Naive thymus-derived CD4-positive, alpha-beta T cell (primary cell): Measurements from ENCODE around the gene PCBP1. TPM values are rescaled to one million over a fixed set of nuclear protein-coding genes. Genes with fewer than 3 reads are reported as not detected.

Experiments
- ATAC-seq: fragments of 150-1000 bp; cut with Tn5 transposase; 2 replicates; pipeline ENCODE4 v1.10.0; 2021; ENCODE audit warnings: mild to moderate bottlenecking, moderate library complexity
- CTCF ChIA-PET: fragments of 350-600 bp; sonication (Branson Sonifier 250); formaldehyde crosslinking; loops from one replicate; lab custom pipeline; 2021; ENCODE audit warnings: antibody characterized with exemption; lab: Charles Lee
- POLR2A ChIA-PET: fragments of 350-600 bp; sonication (Branson Sonifier 250); formaldehyde crosslinking; loops from one replicate; lab custom pipeline; 2021; ENCODE audit warnings: antibody characterized with exemption, inconsistent platforms; lab: Charles Lee
- DNase-seq, 9 donors: peaks; one replicate each; pipeline versions ENCODE4 v3.0.0 to v3.0.0-alpha.2; 2020 to 2022; ENCODE audit warnings: mixed read lengths in 1 of 9
- H3K27ac ChIP-seq: one replicate; pipeline ENCODE4 v1.7.0; 2013; ENCODE audit warnings: mild to moderate bottlenecking, low read depth, low read length, moderate library complexity
- H3K27me3 ChIP-seq, 2 donors: one replicate each; pipeline ENCODE4 v1.7.0; 2013; ENCODE audit warnings: low read length in 2 of 2, mild to moderate bottlenecking in 2 of 2, moderate library complexity in 2 of 2; ENCODE audit not compliant: control insufficient read depth in 2 of 2, insufficient read depth in 2 of 2
- H3K36me3 ChIP-seq, 3 experiments: 1 replicate in 2 of 3; 2 replicates in 1 of 3; pipeline ENCODE4 v1.7.0; 2013; ENCODE audit warnings: low read length in 3 of 3, mild to moderate bottlenecking in 3 of 3, moderate library complexity in 1 of 3; ENCODE audit not compliant: insufficient read depth in 3 of 3, control insufficient read depth in 2 of 3
- H3K4me1 ChIP-seq, 2 donors: one replicate each; pipeline ENCODE4 v1.7.0; 2013; ENCODE audit warnings: low read length in 2 of 2, mild to moderate bottlenecking in 2 of 2, moderate library complexity in 1 of 2; ENCODE audit not compliant: control insufficient read depth in 2 of 2, insufficient read depth in 2 of 2
- H3K4me3 ChIP-seq: 2 replicates; pipeline ENCODE4 v1.7.0; 2013; ENCODE audit warnings: mild to moderate bottlenecking, low read length
- H3K9me3 ChIP-seq, 3 experiments: 1 replicate in 2 of 3; 2 replicates in 1 of 3; pipeline ENCODE4 v1.7.0; 2013; ENCODE audit warnings: low read length in 3 of 3; ENCODE audit not compliant: control insufficient read depth in 2 of 3
- H3K27ac Mint-ChIP-seq, 9 donors: one replicate each; pipeline ENCODE4 v1.8.0; 2020 to 2022; ENCODE audit warnings: mixed read lengths in 9 of 9, mild to moderate bottlenecking in 8 of 9, moderate library complexity in 5 of 9, inconsistent platforms in 2 of 9
- H3K27me3 Mint-ChIP-seq, 5 donors: one replicate each; pipeline ENCODE4 v1.8.0; 2021 to 2022; ENCODE audit warnings: mixed read lengths in 5 of 5, mild to moderate bottlenecking in 1 of 5
- H3K36me3 Mint-ChIP-seq, 5 donors: one replicate each; pipeline ENCODE4 v1.8.0; 2020 to 2022; ENCODE audit warnings: mixed read lengths in 5 of 5, mild to moderate bottlenecking in 3 of 5, inconsistent platforms in 1 of 5
- H3K4me1 Mint-ChIP-seq, 7 donors: one replicate each; pipeline ENCODE4 v1.8.0; 2020 to 2022; ENCODE audit warnings: mixed read lengths in 7 of 7, mild to moderate bottlenecking in 3 of 7, inconsistent platforms in 1 of 7
- H3K4me3 Mint-ChIP-seq, 10 donors: one replicate each; pipeline ENCODE4 v1.8.0; 2020 to 2022; ENCODE audit warnings: mild to moderate bottlenecking in 10 of 10, mixed read lengths in 10 of 10, moderate library complexity in 6 of 10, inconsistent platforms in 2 of 10
- H3K9me3 Mint-ChIP-seq, 11 donors: one replicate each; pipeline ENCODE4 v1.8.0; 2020 to 2022; ENCODE audit warnings: mixed read lengths in 11 of 11, mild to moderate bottlenecking in 4 of 11, inconsistent platforms in 1 of 11, moderate library complexity in 1 of 11
- intact Hi-C, 2 donors: fragments of 100-400 bp; cut with micrococcal nuclease; formaldehyde crosslinking; loops; one replicate each; pipeline ENCODE4 v1.15.1; 2023
- polyA plus RNA-seq, 2 donors: library from polyadenylated mRNA; unstranded; fragments of 300-500 nt; fragmentation: Illumina TruSeq; gene quantifications; one replicate each; pipeline ENCODE4 v1.2.3, GENCODE V29; 2021
- total RNA-seq, 6 experiments: library from RNA in 5 of 6; stranded (reverse) in 5 of 6; gene quantifications; 1 replicate in 5 of 6; 2 replicates in 1 of 6; pipeline ENCODE4 v1.2.3 and lab custom pipeline; 2021 to 2026

The PCBP1 gene
- total and polyA plus RNA-seq, 7 experiments from 2014 or later = 178 to 487 (median 353) TPM

DNA sequence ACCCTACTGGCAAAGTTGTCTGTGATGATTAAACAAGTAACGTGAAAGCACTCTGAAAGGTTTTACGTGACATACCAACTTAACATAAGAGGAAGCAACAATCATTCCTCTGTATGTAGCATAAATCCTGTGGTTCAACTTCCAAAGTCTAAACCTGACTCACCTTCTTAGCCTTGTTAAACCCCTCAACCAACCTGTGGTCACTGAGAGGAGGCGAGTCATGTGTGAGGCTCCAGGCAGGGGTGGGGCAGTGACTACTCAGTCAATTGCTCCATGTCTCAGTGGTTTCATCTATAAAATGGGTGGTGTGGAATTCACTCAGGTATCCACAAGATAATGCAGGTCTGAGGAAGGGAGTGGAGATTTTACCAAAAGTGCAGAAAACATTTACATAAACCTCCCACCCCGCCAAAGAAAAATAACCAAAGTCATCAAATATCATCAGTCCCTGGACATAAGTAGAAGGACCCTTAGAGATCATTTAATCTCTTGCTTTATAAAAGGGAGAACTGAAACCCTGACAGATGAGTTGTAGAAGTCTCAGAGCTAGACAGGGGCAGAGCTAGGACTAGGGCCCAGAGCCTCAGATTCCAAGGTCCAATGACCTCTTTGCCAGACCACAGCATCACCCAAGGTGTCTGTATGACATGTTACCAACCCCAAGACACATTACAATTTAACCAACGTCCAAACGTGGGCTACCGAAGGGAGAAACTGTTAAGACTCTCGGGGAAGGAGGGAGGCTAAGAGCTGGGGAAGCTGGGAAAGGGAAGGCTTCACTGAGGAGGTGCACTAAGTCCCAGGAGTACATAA is 3.7 kb upstream of the PCBP1 start:
- ChIA-PET CTCF (interaction anchor here (0.9 to 2.1 kb wide), 8 partner anchors 11 to 170 kb away, joined by 3 to 6 read pairs (median 4); no protein-coding TSS in a partner anchor), POLR2A (interaction anchor here (0.6 to 29.1 kb wide), 6 partner anchors 13 to 210 kb away, joined by 3 to 1973 read pairs (median 311); partner anchors contain the start of genes MXD1 and SNRPG)
- no peaks in the 10 kb centered on the region for H3K9me3 ChIP-seq
- Mint-ChIP-seq H3K4me3 (peak overlapping the region; percentile 13 to 98 (median 80)), H3K9me3 (peaks cover 0 to 10% (median 0%) of the 10 kb centered on the region in 11 donors), H3K36me3 (peaks cover 14 to 48% (median 47%) of the 10 kb centered on the region in 5 donors), H3K27me3 (peaks cover 0 to 4% (median 0%) of the 10 kb centered on the region in 5 donors), H3K27ac (peak overlapping the region; percentile 70 to 100 (median 100)), H3K4me1 (peaks cover 30 to 71% (median 62%) of the 10 kb centered on the region in 7 donors)
- DNase-seq (peak in 2 of 9 donors; percentile 17 to 66), ATAC-seq (no peak)
- peaks cover 37% of the 10 kb centered on the region in 2 donors for H3K4me1 ChIP-seq
- peak overlapping the region; percentile 86 for H3K4me3 ChIP-seq
- peaks cover 0 to 40% (median 0%) of the 10 kb centered on the region in 3 experiments for H3K36me3 ChIP-seq
- peak overlapping the region; percentile 100 for H3K27ac ChIP-seq
- intact Hi-C loops = loop anchor here (2.0 to 10.0 kb wide), 2 partner anchors 255 to 439 kb away; partner anchors contain the start of genes AAK1 (in 1 of the 2) and GMCL1 (in 1 of the 2)
- H3K27me3 ChIP-seq = no peaks in the 10 kb centered on the region

DNA sequence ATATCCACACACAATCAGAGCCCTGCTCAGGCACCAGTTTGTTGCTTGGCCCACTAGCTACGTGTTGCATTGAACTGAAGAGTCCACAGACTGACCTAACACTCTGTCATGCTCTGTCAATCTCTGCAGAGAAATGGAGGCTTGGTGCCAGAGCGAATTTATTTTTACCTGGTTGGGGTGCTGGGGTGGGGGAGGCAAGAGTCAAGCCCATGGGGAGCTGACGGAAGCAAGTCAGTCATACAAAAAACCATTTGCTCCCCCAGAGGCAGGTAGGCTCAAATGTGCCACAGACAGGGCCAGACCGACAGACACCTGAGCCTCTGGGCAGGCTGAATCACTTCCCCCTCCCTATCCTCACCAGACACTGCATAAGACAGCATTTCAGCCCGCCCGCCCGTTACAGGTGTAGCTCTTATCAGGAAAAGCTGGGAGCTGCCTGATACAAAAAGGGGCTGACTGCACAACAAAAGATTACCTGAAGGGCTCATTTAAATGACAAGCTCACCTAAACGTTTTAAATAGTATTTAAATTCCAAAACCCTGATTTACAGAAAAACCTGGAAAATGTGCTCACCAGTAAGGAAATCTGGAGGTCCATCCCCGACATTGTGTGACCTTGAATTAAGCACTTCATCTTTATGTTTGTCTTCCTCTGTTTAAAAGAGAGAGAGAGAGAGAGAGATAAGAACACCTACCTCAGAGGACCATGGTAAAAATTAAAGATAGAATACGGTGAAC is 2.1 kb upstream of the PCBP1 start:
- peaks cover 0 to 4% (median 0%) of the 10 kb centered on the region in 5 donors for H3K27me3 Mint-ChIP-seq

DNA sequence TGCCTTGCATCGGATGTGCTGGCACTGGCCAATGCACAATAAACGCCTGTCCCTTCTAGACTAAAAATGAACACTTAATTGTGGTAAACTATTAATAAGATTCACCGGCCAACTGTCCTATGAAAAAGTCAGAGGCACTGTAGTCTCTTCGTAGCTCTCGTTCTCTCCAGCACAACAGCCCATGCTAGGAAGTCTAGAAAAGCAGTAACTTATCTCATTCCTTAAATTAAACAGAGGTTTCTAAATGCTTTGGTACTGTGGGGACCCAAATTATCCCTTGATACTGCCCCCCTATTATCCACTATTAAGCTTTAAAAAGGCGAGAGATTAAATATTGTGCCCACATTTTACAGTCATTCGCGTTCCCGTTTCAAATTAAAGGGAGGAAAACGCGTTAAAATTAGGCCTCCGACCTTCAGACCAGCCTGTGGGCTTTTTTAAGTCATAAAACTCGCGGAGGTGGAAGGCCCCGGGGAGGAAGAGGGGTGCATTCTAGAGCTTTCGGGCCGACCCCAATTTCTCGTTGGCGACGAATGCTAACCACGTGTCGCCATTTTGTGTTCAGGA is 1.5 kb upstream of the PCBP1 start:
- ChIA-PET POLR2A (interaction anchor here (0.7 to 29.1 kb wide), 25 partner anchors 9 to 649 kb away, joined by 3 to 1973 read pairs (median 4); partner anchors contain the start of genes C2orf42, MXD1, NFU1 and PCYOX1), CTCF (interaction anchor here (0.6 to 3.1 kb wide), 15 partner anchors 10 to 582 kb away, joined by 3 to 32 read pairs (median 4); no protein-coding TSS in a partner anchor)
- peaks cover 0 to 10% (median 0%) of the 10 kb centered on the region in 11 donors for H3K9me3 Mint-ChIP-seq
- ATAC-seq (no peak), DNase-seq (peak in 2 of 9 donors; percentile 45 to 50)
- H3K4me3 Mint-ChIP-seq = peak overlapping the region; percentile 91 to 98 (median 96)
- H3K36me3 Mint-ChIP-seq = peaks cover 5 to 52% (median 41%) of the 10 kb centered on the region in 5 donors
- peaks cover 0 to 4% (median 0%) of the 10 kb centered on the region in 5 donors for H3K27me3 Mint-ChIP-seq
- intact Hi-C loops = loop anchor here (1.0 to 10.0 kb wide), 13 partner anchors 7 to 441 kb away; partner anchors contain the start of genes GMCL1 (in 2 of the 2), AAK1 (in 1 of the 2), SNRPG (in 1 of the 2) and TIA1 (in 1 of the 2)
- peaks cover 44 to 48% of the 10 kb centered on the region in 2 donors for H3K4me1 ChIP-seq
- H3K27me3 ChIP-seq = no peaks in the 10 kb centered on the region
- H3K4me3 ChIP-seq = peak overlapping the region; percentile 86
- H3K27ac ChIP-seq = peak overlapping the region; percentile 100
- H3K36me3 ChIP-seq = peaks cover 0 to 23% (median 4%) of the 10 kb centered on the region in 3 experiments
- H3K9me3 ChIP-seq = no peaks in the 10 kb centered on the region
- H3K27ac Mint-ChIP-seq = peak overlapping the region; percentile 99 to 100 (median 100)
- H3K4me1 Mint-ChIP-seq = peaks cover 31 to 63% (median 53%) of the 10 kb centered on the region in 7 donors

More for the DNA sequence above, 2.1 kb upstream of the PCBP1 start:
- H3K27ac ChIP-seq = peak overlapping the region; percentile 100
- ATAC-seq (no peak), DNase-seq (peak in 8 of 9 donors; percentile 45 to 78 (median 64))
- Mint-ChIP-seq H3K9me3 (peaks cover 0 to 10% (median 0%) of the 10 kb centered on the region in 11 donors), H3K4me3 (peak overlapping the region; percentile 91 to 98 (median 96)), H3K4me1 (peaks cover 28 to 62% (median 54%) of the 10 kb centered on the region in 7 donors), H3K27ac (peak overlapping the region; percentile 99 to 100 (median 100)), H3K36me3 (peaks cover 5 to 51% (median 41%) of the 10 kb centered on the region in 5 donors)
- peaks cover 38 to 41% of the 10 kb centered on the region in 2 donors for H3K4me1 ChIP-seq
- no peaks in the 10 kb centered on the region for H3K9me3 ChIP-seq
- peak overlapping the region; percentile 86 for H3K4me3 ChIP-seq
- POLR2A ChIA-PET = interaction anchor here (0.7 to 29.1 kb wide), 27 partner anchors 10 to 648 kb away, joined by 3 to 1973 read pairs (median 4); partner anchors contain the start of genes C2orf42, MXD1, NFU1 and PCYOX1
- H3K36me3 ChIP-seq = peaks cover 0 to 27% (median 4%) of the 10 kb centered on the region in 3 experiments
- no peaks in the 10 kb centered on the region for H3K27me3 ChIP-seq
- CTCF ChIA-PET = interaction anchor here (0.6 to 3.1 kb wide), 16 partner anchors 11 to 581 kb away, joined by 3 to 32 read pairs (median 4); no protein-coding TSS in a partner anchor
- intact Hi-C loops = loop anchor here (1.0 to 10.0 kb wide), 7 partner anchors 14 to 440 kb away; partner anchors contain the start of genes AAK1 (in 1 of the 2), GMCL1 (in 1 of the 2), SNRPG (in 1 of the 2) and TIA1 (in 1 of the 2)

DNA sequence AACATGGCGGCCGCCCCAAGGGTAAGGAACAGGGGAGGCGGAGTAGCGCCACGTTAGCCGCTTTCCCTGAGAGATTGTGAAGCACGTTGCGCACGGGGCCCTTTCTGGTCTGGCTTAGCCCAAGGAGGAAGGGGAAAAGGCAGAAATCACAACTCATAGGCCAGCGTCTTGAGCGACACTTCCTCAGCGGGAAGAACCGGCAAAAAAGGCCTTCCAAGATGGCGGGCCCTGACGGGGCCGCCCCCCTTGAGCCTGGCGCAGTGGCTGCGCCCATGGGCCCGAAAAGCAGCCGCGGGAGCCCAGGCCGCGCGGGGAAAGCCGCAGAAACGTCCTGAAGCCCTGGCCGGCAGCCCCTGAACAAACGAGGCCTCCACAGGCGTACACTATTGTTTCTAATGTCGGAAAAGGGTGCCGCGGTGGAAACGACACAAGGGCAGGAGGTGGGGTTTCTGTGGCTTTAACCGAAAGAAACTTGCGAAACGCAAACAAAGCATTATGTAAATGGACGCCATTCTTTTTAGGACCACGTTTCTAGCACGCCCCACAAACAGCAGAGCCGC is 919 bp upstream of the PCBP1 start:
- Histone ChIP-seq H3K27ac (peak overlapping the region; percentile 100), H3K27me3 (no peaks in the 10 kb centered on the region), H3K4me1 (peaks cover 50 to 54% of the 10 kb centered on the region in 2 donors), H3K4me3 (peak overlapping the region; percentile 86), H3K36me3 (peaks cover 0 to 20% (median 4%) of the 10 kb centered on the region in 3 experiments), H3K9me3 (no peaks in the 10 kb centered on the region)
- ChIA-PET CTCF (interaction anchor here (0.6 to 3.1 kb wide), 12 partner anchors 16 to 86 kb away, joined by 3 to 32 read pairs (median 3); no protein-coding TSS in a partner anchor), POLR2A (interaction anchor here (0.6 to 29.1 kb wide), 28 partner anchors 9 to 907 kb away, joined by 3 to 1973 read pairs (median 4); partner anchors contain the start of genes C2orf42, MXD1, NFU1 and PCYOX1)
- H3K4me3 Mint-ChIP-seq = peak overlapping the region; percentile 91 to 98 (median 96)
- intact Hi-C loops = loop anchor here (1.0 to 10.0 kb wide), 11 partner anchors 8 to 442 kb away; partner anchors contain the start of genes AAK1 (in 1 of the 2), GMCL1 (in 1 of the 2), SNRPG (in 1 of the 2) and TIA1 (in 1 of the 2)
- peak overlapping the region; percentile 99 to 100 (median 100) for H3K27ac Mint-ChIP-seq
- peak; percentile 70 to 95 (median 92) for DNase-seq
- peaks cover 0 to 10% (median 0%) of the 10 kb centered on the region in 11 donors for H3K9me3 Mint-ChIP-seq
- H3K4me1 Mint-ChIP-seq = peaks cover 35 to 61% (median 53%) of the 10 kb centered on the region in 7 donors
- H3K36me3 Mint-ChIP-seq = peaks cover 5 to 52% (median 39%) of the 10 kb centered on the region in 5 donors
- H3K27me3 Mint-ChIP-seq = peaks cover 0 to 4% (median 0%) of the 10 kb centered on the region in 5 donors
- ATAC-seq = peak; percentile 60
